ENCODE data around the gene OR10G2.
"Not testable (repeated sequence)": the region's sequence is repeated elsewhere in the genome, so short reads cannot be mapped to it uniquely, and the experiment has no call there.

The OR10G2 gene

GRCh38 chr14:21634840-21635239 lies at the start of gene OR10G2:
TSS of gene OR10G2 (minus strand) at chr14:21634940. CDS start at chr14:21634842, 98 bp downstream.
- DNase-seq: no peak

- DNase-seq: no peak
Observed at GRCh38 chr14:21680072-21680471, 45.3 kb upstream of the OR10G2 start.

- no peak for DNase-seq
Observed at GRCh38 chr14:21675566-21675965, 40.8 kb upstream of the OR10G2 start.

- no peak for DNase-seq
Observed at GRCh38 chr14:21673718-21674117, 39.0 kb upstream of the OR10G2 start, which contains the start of gene OR4E1. TSS of gene OR4E1 (minus strand) at chr14:21673818. CDS start at chr14:21670935, 2,883 bp downstream.

GRCh38 chr14:21672116-21672515 lies 37.4 kb upstream of the OR10G2 start:
- no peak for DNase-seq

- no peak for DNase-seq
Observed at GRCh38 chr14:21671371-21671770, 36.6 kb upstream of the OR10G2 start.

- no peak for DNase-seq
Observed at GRCh38 chr14:21669284-21669683, 34.5 kb upstream of the OR10G2 start.

- no peak for DNase-seq
Observed at GRCh38 chr14:21668377-21668776, 33.6 kb upstream of the OR10G2 start.

- no peak for DNase-seq
Observed at GRCh38 chr14:21656980-21657379, 22.2 kb upstream of the OR10G2 start.

GRCh38 chr14:21654215-21654614 lies 19.5 kb upstream of the OR10G2 start:
- no peak for DNase-seq

- DNase-seq: no peak
Observed at GRCh38 chr14:21653331-21653885, 18.7 kb upstream of the OR10G2 start, which contains the start of gene OR4E2. TSS of gene OR4E2 (plus strand) at chr14:21653835. CDS start at chr14:21665083, 11,248 bp downstream.

- no peak for DNase-seq
Observed at GRCh38 chr14:21652209-21652808, 17.6 kb upstream of the OR10G2 start.

- DNase-seq: no peak
Observed at GRCh38 chr14:21647380-21647779, 12.6 kb upstream of the OR10G2 start.

- DNase-seq: no peak
Observed at GRCh38 chr14:21643407-21643806, 8.7 kb upstream of the OR10G2 start.

GRCh38 chr14:21642683-21643082 lies 7.9 kb upstream of the OR10G2 start:
- no peak for DNase-seq

GRCh38 chr14:21631084-21631483 lies 3.7 kb downstream of the OR10G2 start:
- DNase-seq: no peak

GRCh38 chr14:21630503-21630902 lies 4.2 kb downstream of the OR10G2 start:
- not testable (repeated sequence) for DNase-seq

- no peak for DNase-seq
Observed at GRCh38 chr14:21626491-21627230, 8.1 kb downstream of the OR10G2 start.

GRCh38 chr14:21617614-21618013 lies 17.1 kb downstream of the OR10G2 start:
- DNase-seq: no peak

GRCh38 chr14:21614240-21614639 lies 20.5 kb downstream of the OR10G2 start:
- no peak for DNase-seq

GRCh38 chr14:21612324-21612723 lies 22.4 kb downstream of the OR10G2 start:
- DNase-seq: peak; percentile 19

GRCh38 chr14:21602181-21602580 lies 32.6 kb downstream of the OR10G2 start:
- DNase-seq: not testable (repeated sequence)

GRCh38 chr14:21589317-21589716 lies 45.4 kb downstream of the OR10G2 start:
- DNase-seq: no peak

All from inflammatory macrophage treated with lipopolysaccharide for 4 hours (primary cell).